SJSA1 (cell line): ENCODE data around the gene CREBBP. TPM values are rescaled to one million over a fixed set of nuclear protein-coding genes. Genes with fewer than 3 reads are reported as not detected.

Source experiments
- DNase-seq, 2 experiments: peaks; one replicate each; pipeline ENCODE4 v3.0.0-alpha.2; 2015 to 2020; ENCODE audit warnings: low spot score in 2 of 2, low read depth in 1 of 2
- H3K27ac ChIP-seq: fragments of 250-450 bp; sonication (Bioruptor Pico); 2 replicates; pipeline ENCODE4 v1.5.1; 2020; ENCODE audit warnings: mild to moderate bottlenecking, moderate library complexity
- H3K27me3 ChIP-seq: fragments of 250-450 bp; sonication (Bioruptor Pico); replicated peaks from 2 replicates; pipeline ENCODE4 v1.5.1; 2020; ENCODE audit warnings: mild to moderate bottlenecking, moderate library complexity
- H3K36me3 ChIP-seq: fragments of 250-450 bp; sonication (Bioruptor Pico); 2 replicates; pipeline ENCODE4 v1.5.1; 2020; ENCODE audit warnings: mild to moderate bottlenecking
- H3K4me1 ChIP-seq: fragments of 250-450 bp; sonication (Bioruptor Pico); replicated peaks from 2 replicates; pipeline ENCODE4 v1.6.1; 2021; ENCODE audit warnings: mild to moderate bottlenecking
- H3K4me3 ChIP-seq: fragments of 250-450 bp; sonication (Bioruptor Pico); 2 replicates; pipeline ENCODE4 v1.5.1; 2020; ENCODE audit warnings: mild to moderate bottlenecking
- H3K9me3 ChIP-seq: fragments of 250-450 bp; sonication (Bioruptor Pico); replicated peaks from 2 replicates; pipeline ENCODE4 v1.5.1; 2020; ENCODE audit warnings: mild to moderate bottlenecking
- total RNA-seq: library from RNA; depleted of rRNA; stranded (reverse); fragments of >200 nt; shearing (Covaris generic); gene quantifications from 2 replicates; pipeline ENCODE4 v1.2.3, GENCODE V29; 2014

CREBBP gene
- total RNA-seq, 1 experiment from 2014 or later: 16.8 TPM

- no peaks in the 10 kb centered on the region for H3K9me3 ChIP-seq
- H3K27me3 ChIP-seq: no peaks in the 10 kb centered on the region
- no peak overlapping the region for H3K4me3 ChIP-seq
- H3K27ac ChIP-seq: no peak overlapping the region
- peaks cover 43% of the 10 kb centered on the region for H3K4me1 ChIP-seq
- peaks cover 4% of the 10 kb centered on the region for H3K36me3 ChIP-seq
- DNase-seq: peak in 1 of 2 experiments; percentile 81
Observed at GRCh38 chr16:3819746-3820724, 60.5 kb downstream of the CREBBP start.

GRCh38 chr16:3819175-3819527 is 61.4 kb downstream of the CREBBP start:
- DNase-seq: no peak
- Histone ChIP-seq H3K4me1 (peaks cover 34% of the 10 kb centered on the region), H3K4me3 (no peak overlapping the region), H3K9me3 (no peaks in the 10 kb centered on the region), H3K27ac (no peak overlapping the region), H3K27me3 (no peaks in the 10 kb centered on the region), H3K36me3 (peaks cover 4% of the 10 kb centered on the region)

GRCh38 chr16:3816326-3816725 is 64.2 kb downstream of the CREBBP start:
- no peak overlapping the region for H3K27ac ChIP-seq
- no peaks in the 10 kb centered on the region for H3K27me3 ChIP-seq
- no peaks in the 10 kb centered on the region for H3K9me3 ChIP-seq
- peaks cover 10% of the 10 kb centered on the region for H3K36me3 ChIP-seq
- DNase-seq: no peak
- peaks cover 19% of the 10 kb centered on the region for H3K4me1 ChIP-seq
- no peak overlapping the region for H3K4me3 ChIP-seq

GRCh38 chr16:3814755-3815154 is 65.8 kb downstream of the CREBBP start:
- no peak overlapping the region for H3K27ac ChIP-seq
- no peaks in the 10 kb centered on the region for H3K27me3 ChIP-seq
- no peak overlapping the region for H3K4me3 ChIP-seq
- no peaks in the 10 kb centered on the region for H3K9me3 ChIP-seq
- H3K4me1 ChIP-seq: peaks cover 9% of the 10 kb centered on the region
- peaks cover 19% of the 10 kb centered on the region for H3K36me3 ChIP-seq
- no peak for DNase-seq

GRCh38 chr16:3812469-3813172 is 67.9 kb downstream of the CREBBP start:
- H3K4me3 ChIP-seq: no peak overlapping the region
- no peaks in the 10 kb centered on the region for H3K9me3 ChIP-seq
- peaks cover 33% of the 10 kb centered on the region for H3K36me3 ChIP-seq
- no peaks in the 10 kb centered on the region for H3K4me1 ChIP-seq
- no peaks in the 10 kb centered on the region for H3K27me3 ChIP-seq
- H3K27ac ChIP-seq: no peak overlapping the region
- no peak for DNase-seq

- no peak overlapping the region for H3K27ac ChIP-seq
- DNase-seq: no peak
- no peaks in the 10 kb centered on the region for H3K9me3 ChIP-seq
- no peak overlapping the region for H3K4me3 ChIP-seq
- no peaks in the 10 kb centered on the region for H3K4me1 ChIP-seq
- H3K36me3 ChIP-seq: peaks cover 45% of the 10 kb centered on the region
- no peaks in the 10 kb centered on the region for H3K27me3 ChIP-seq
Observed at GRCh38 chr16:3810818-3811217, 69.7 kb downstream of the CREBBP start.

GRCh38 chr16:3810198-3810664 is 70.3 kb downstream of the CREBBP start:
- Histone ChIP-seq H3K27me3 (no peaks in the 10 kb centered on the region), H3K9me3 (no peaks in the 10 kb centered on the region), H3K4me3 (no peak overlapping the region), H3K36me3 (peaks cover 48% of the 10 kb centered on the region), H3K4me1 (no peaks in the 10 kb centered on the region), H3K27ac (no peak overlapping the region)
- no peak for DNase-seq

- H3K9me3 ChIP-seq: no peaks in the 10 kb centered on the region
- H3K27ac ChIP-seq: no peak overlapping the region
- DNase-seq: no peak
- H3K4me1 ChIP-seq: no peaks in the 10 kb centered on the region
- H3K36me3 ChIP-seq: peaks cover 52% of the 10 kb centered on the region
- no peaks in the 10 kb centered on the region for H3K27me3 ChIP-seq
- H3K4me3 ChIP-seq: no peak overlapping the region
Observed at GRCh38 chr16:3808308-3809063, 72.0 kb downstream of the CREBBP start.

- Histone ChIP-seq H3K27me3 (no peaks in the 10 kb centered on the region), H3K4me1 (no peaks in the 10 kb centered on the region), H3K4me3 (no peak overlapping the region), H3K36me3 (peaks cover 52% of the 10 kb centered on the region), H3K27ac (no peak overlapping the region), H3K9me3 (no peaks in the 10 kb centered on the region)
- DNase-seq: no peak
Observed at GRCh38 chr16:3807425-3808123, 72.9 kb downstream of the CREBBP start.

- no peak for DNase-seq
- no peak overlapping the region for H3K4me3 ChIP-seq
- H3K9me3 ChIP-seq: no peaks in the 10 kb centered on the region
- H3K27ac ChIP-seq: no peak overlapping the region
- H3K4me1 ChIP-seq: no peaks in the 10 kb centered on the region
- H3K36me3 ChIP-seq: peaks cover 35% of the 10 kb centered on the region
- H3K27me3 ChIP-seq: no peaks in the 10 kb centered on the region
Observed at GRCh38 chr16:3804426-3805016, 76.0 kb downstream of the CREBBP start.

- no peaks in the 10 kb centered on the region for H3K27me3 ChIP-seq
- no peak overlapping the region for H3K27ac ChIP-seq
Observed at GRCh38 chr16:3800477-3801270, 79.8 kb downstream of the CREBBP start.

GRCh38 chr16:3800019-3800418 is 80.5 kb downstream of the CREBBP start:
- H3K4me3 ChIP-seq: no peak overlapping the region
- no peaks in the 10 kb centered on the region for H3K27me3 ChIP-seq
- peaks cover 9% of the 10 kb centered on the region; the same call in 1 of the 2 replicates for H3K36me3 ChIP-seq
- no peak for DNase-seq
- no peak overlapping the region for H3K27ac ChIP-seq
- no peaks in the 10 kb centered on the region for H3K9me3 ChIP-seq
- H3K4me1 ChIP-seq: peaks cover 4% of the 10 kb centered on the region; the same call in 1 of the 2 replicates

More at GRCh38 chr16:3800477-3801270, 79.8 kb downstream of the CREBBP start:
- Histone ChIP-seq H3K4me1 (peaks cover 4% of the 10 kb centered on the region; the same call in 1 of the 2 replicates), H3K9me3 (no peaks in the 10 kb centered on the region), H3K4me3 (no peak overlapping the region), H3K36me3 (peaks cover 13% of the 10 kb centered on the region; the same call in 1 of the 2 replicates)
- DNase-seq: no peak
